ENCODE data around the gene PPARGC1A.

- TF ChIP-seq CTCF (IDR thresholded peaks at IDR 0.05; ENCODE audit: insufficient read depth, low read depth, low read length) = no peak
- TF ChIP-seq EZH2 (IDR thresholded peaks at IDR 0.05; ENCODE audit: insufficient read depth, low read length) = no peak
These were observed 142.5 kb downstream of the PPARGC1A start for GRCh38 chr4:23747281-23747735.
